Measurements from ENCODE around the gene ANKS4B.
"Not testable (repeated sequence)": the region's sequence is repeated elsewhere in the genome, so short reads cannot be mapped to it uniquely, and the experiment has no call there.

Gene ANKS4B, protein sequence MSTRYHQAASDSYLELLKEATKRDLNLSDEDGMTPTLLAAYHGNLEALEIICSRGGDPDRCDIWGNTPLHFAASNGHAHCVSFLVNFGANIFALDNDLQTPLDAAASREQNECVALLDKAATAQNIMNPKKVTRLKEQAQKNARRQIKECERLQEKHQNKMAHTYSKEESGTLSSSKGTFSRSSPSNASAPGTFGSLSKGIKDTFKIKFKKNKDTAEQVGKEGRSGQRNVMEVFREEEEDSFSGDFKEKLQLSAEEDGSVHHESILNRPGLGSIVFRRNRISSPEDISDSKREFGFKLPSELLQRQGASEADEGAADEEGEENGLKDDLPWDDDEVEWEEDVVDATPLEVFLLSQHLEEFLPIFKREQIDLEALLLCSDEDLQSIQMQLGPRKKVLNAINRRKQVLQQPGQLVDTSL

GRCh38 chr16:21233521-21234150, at the start of gene ANKS4B:
Gene ANKS4B (plus strand): TSS chr16:21233699. CDS start chr16:21233738, 39 bp downstream.
- DNase-seq, result no peak

- DNase-seq, result no peak
Observed at GRCh38 chr16:21183995-21184394, 49.5 kb upstream of the ANKS4B start.

DNA sequence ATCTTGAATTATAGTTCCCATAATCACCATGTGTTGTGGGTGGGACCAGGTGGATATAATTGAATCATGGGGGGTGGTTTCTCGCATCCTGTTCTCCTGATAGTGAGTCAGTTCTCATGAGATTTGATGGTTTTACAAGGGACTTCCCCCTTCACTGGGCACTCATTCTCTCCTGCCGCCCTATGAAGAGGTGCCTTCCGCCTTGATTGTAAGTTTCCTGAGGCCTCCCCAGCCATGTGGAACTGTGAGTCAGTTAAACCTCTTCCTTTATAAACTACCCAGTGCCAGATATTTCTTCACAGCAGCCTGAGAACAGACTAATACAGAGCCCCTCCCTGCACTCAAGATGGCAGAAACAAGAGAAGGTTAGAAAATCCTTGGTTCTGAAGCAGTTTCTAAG, 48.7 kb upstream of the ANKS4B start:
- peak; percentile 17 for DNase-seq

DNA sequence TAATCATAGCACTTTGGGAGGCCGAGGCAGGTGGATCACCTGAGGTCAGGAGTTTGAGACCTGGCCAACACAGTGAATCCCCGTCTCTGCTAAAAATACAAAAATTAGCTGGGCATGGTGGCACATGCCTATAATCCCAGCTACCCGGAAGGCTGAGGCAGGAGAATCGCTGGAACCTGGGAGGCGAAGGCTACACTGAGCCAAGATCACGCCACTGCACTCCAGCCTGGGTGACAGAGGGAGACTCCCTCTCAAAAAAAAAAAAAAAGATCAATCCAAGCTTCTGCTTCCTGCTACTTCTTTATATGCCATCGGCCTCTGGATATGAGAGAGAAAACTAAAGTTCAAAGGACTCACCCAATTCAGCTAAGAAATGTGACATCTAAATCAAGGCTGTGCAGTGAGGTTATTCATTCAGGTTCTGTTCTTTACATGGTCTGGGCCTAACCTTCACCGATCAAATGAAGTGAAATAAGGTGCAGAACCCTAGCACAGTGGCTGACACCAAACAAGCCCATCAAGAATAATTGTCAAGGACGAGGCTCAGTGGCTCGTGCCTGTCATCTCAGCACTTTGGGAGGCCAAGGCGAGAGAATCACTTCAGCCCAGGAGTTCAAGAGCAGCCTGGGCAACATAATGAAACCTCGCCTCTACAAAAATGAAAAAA, 47.7 kb upstream of the ANKS4B start:
- no peak for DNase-seq

- DNase-seq, result no peak
Observed at GRCh38 chr16:21186326-21186691, 47.2 kb upstream of the ANKS4B start.

GRCh38 chr16:21189311-21189710, 44.2 kb upstream of the ANKS4B start:
- no peak for DNase-seq

DNA sequence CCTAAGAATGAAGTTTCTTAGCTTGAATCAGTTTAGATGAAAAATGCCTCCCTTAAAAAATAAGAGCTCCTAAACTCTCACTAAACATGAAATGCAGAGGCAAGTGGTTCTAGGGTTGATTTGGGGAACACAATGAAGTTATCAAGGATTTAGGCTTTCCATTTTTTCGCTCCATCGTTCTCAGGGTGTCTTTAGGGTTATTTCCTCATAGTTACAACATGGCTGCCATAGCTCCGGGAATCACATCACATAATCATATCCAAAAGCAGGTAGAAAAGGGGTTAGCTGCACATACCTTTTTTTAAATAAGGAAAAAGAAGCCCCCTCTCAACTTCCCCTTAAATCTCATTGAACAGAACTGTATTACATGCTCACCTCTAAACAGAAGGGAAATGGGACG, 43.5 kb upstream of the ANKS4B start:
- DNase-seq, result no peak

DNA sequence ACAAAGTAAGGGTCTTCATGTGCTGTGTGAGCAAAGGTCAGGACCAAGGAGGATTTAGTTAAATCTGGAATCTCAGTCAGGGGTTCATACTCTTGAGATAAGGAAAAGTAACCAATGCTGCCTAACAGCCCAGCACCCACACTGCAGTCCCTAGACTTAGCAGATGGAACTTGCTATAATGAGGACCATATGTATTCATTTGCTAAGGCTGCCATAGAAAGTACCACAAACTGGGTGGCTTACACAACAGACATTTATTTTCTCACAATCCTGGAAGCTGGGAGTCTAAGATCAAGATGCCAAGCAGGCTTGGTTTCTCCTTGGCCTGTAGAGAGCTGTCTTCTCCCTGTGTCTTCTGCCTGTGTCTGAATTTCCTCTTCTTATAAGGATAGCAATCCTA, 42.9 kb upstream of the ANKS4B start:
- no peak for DNase-seq

DNA sequence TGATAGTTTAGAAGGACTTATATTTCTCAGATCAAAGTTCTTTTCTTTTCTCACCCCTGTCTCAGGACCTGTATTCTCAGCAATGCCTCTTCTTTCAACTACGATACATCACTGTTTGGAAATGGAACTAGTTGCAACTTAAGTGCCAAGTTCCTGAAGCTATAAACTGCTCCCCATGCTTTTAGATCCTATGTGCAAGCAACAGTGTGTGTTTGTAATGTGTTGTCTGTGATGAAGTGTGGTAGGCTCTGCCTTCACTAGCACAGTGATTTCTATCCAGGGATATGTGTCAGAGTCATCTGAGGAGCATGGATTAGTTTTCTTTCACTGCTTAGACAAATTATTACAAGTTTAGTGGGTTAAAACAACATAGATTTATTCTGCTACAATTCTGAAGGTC, 40.5 kb upstream of the ANKS4B start:
- no peak for DNase-seq

GRCh38 chr16:21194771-21195301, 38.7 kb upstream of the ANKS4B start:
- DNase-seq, result no peak

DNA sequence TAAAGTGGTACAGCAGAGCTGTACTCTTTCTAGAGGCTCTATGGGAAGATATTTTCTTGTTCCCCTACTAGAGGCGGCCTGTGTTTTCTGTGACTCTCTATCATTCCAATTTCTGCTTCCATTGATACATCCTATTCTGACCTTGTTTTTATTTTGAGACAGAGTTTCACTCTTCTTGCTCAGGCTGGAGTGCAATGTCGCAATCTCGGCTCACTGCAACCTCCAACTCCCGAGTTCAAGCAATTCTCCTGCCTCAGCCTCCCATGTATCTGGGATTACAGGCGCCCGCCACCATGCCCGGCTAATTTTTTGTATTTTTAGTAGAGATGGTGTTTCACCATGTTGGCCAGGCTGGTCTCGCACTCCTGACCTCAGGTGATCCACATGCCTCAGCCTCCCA, 38.2 kb upstream of the ANKS4B start:
- not testable (repeated sequence) for DNase-seq

DNA sequence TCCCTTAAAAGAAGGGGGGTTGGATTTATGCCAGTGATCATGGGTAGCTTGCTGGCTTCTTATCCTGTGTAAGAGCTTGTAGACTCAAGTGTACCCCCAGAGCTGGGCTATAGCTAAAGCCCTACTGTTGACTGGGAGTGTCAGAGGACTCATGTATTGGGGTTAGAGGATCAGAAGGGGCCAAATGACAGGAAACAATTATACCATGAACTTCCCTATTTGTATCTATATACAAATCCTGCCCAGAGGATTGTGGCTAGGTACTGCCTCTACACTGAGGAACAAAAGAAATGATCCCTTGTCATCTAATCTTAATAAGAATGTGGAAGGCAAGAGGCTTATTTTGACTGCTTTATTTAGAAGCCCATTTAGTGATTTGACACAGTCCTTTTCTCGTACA, 36.4 kb upstream of the ANKS4B start:
- DNase-seq, result no peak

DNA sequence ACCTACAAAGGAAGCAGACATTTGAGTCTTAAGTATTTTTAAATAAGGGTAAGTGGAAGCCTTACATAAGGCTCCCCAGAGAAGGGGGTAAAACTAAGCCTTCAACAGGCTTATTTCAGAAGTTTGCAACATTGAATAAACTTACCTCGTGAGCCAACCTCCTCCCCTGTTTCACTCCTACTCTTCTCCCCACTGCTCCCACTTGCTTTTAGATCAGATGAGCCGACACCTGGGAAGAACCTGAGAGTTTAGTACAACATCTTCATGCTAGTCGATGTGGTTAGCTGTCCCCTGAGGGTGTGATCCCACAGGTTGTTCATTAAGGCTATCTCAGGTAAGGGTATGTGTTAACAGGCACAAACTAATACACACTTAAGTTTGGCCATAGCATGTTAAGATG, 35.9 kb upstream of the ANKS4B start:
- DNase-seq, result no peak

DNA sequence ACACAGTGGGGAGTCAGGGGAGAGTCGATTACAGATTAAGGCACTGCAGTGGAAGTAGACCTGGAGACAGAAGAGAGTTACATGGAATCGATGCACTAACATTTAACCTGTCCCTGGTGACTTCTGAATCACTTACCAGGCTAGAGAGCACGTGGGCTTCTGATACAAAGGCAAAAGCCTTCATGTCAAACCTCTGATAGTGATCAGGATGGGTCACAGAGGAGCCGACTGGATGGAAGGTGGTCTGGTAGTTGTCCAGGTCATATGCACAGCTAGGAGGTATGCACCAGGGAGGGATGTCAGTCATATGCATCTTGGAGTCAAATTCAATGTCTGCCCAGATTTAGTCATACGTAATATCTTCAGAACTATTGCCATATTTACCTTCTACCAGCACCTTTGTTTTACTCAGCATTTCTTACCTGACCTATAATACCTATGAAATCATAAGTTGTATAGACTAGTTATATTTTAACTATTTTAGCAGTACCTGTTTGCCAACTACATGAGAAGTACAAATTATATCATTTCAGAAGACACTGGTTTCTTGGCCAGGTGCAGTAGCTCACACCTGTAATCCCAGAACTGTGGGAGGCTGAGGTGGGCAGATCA, 33.8 kb upstream of the ANKS4B start:
- DNase-seq, result no peak

DNA sequence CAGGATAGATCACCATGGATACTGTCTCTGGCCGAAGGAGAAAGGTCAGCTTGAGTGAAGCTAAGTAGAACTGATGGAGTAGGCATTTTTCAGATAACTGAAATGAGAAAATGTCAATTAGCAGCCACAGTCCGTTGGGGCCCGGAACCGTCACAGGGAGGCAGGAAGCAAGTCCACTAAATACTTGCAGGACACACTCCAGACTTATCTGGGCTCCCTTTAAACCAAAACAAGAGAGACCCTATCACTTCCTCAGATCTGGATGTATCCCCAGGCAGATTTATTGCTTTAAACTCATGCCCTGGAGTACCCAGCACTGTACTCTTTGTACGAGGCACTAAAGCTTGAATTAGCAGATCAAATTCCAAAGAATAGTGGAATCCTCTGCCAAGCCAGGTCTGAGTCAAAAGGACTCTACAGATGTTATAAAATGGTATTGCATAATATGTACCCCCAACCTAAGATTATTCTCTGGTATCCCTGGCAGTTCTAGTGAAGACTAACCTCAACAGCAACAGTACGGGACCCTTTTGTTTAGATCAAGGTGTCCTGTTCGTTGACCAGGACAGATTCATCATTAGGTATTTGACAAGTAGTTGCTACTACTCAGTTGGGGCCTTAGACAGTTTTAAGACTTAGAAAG, 30.2 kb upstream of the ANKS4B start:
- no peak for DNase-seq

DNA sequence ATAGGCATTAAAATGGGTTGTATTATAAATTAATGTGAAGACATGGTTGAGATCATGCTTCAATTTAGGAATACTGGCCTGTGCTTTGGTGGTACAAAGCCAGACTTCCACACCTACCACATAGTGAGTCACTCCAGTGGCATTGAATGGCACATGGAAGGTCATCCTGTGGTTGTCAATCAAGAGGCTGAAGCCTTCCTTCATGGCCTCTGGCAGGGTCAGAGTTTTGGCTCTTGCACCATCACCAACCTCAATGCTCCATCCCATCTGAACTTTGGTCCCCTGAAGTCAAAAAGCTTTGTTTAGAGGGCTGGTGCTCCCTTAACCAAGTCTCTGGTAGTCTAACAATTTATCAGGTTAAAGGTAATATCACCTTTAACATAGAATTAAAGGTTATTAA, 28.2 kb upstream of the ANKS4B start:
- no peak for DNase-seq

GRCh38 chr16:21206550-21206949, 26.9 kb upstream of the ANKS4B start:
- DNase-seq, result no peak

- DNase-seq, result no peak
Observed at GRCh38 chr16:21208446-21209230, 24.9 kb upstream of the ANKS4B start.

DNA sequence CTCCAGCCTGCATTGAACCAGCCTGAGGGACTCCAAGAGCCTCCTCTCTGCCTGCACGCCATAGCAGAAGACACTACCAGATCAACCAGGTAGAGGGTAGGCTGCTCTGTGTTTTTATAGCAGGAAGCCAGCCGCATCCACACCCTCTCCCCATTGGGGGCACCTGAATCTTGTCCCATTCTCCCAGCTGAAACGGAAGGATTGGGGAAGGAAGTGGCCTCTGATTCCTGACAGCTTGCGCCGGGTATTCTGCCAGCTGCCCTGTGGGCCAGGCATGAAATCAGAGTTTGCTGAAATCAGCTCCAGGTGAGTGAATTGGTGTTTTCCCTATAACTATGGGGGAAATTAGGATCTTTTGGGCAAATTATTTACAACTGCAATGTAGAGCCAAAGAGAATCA, 22.0 kb upstream of the ANKS4B start, which contains the start of gene ZP2:
Gene ZP2 (minus strand): TSS at position 89 of the 400 bp plus-strand sequence. CDS start 27 bp downstream, at position 62.
- no peak for DNase-seq

DNA sequence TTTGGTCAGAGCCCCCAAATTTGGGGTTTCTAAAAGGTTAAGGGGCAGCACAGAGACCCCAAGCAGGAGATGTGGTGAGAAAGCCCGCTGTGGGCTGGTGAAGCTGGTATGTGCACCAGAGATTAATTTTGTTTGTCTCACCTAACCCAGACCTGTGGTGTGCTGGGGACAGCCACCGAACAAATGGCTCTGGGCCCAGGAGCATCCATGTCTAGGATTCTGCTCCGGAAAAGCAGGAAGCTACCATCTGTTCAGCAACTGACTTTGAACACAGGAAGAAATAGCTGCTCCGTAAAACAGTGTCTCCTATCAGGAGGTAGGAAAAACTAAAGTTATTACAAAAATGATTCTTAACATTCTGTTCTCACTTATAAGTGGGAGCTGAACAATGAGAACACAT, 19.4 kb upstream of the ANKS4B start:
- DNase-seq, result no peak

DNA sequence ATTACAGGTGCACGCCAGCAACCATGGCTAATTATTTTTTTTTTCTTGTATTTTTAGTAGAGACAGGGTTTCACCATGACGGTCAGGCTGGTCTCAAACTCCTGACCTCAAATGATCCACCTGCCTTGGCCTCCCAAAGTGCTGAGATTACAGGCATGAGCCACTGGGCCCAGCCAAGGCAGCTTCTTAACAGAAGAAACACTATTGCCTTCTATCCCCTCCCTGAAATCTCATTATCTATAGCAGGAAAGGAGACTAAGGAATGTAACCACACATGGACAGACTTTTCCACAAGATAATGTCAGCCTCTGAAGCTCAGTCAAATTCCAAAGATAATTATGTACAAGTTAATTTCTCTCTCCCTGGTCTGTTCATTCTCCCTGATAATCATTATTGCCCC, 16.4 kb upstream of the ANKS4B start:
- no peak for DNase-seq

GRCh38 chr16:21218153-21218552, 15.3 kb upstream of the ANKS4B start:
- DNase-seq, result no peak
